IPS DF 4.7 (cell line): ENCODE results near the gene TMEM266.

Experiments used
- DNase-seq: peaks from one replicate; pipeline ENCODE4 v3.0.0-alpha.2; 2013; ENCODE audit warnings: low spot score; ENCODE audit errors: extremely low read depth

TMEM266 gene

DNA sequence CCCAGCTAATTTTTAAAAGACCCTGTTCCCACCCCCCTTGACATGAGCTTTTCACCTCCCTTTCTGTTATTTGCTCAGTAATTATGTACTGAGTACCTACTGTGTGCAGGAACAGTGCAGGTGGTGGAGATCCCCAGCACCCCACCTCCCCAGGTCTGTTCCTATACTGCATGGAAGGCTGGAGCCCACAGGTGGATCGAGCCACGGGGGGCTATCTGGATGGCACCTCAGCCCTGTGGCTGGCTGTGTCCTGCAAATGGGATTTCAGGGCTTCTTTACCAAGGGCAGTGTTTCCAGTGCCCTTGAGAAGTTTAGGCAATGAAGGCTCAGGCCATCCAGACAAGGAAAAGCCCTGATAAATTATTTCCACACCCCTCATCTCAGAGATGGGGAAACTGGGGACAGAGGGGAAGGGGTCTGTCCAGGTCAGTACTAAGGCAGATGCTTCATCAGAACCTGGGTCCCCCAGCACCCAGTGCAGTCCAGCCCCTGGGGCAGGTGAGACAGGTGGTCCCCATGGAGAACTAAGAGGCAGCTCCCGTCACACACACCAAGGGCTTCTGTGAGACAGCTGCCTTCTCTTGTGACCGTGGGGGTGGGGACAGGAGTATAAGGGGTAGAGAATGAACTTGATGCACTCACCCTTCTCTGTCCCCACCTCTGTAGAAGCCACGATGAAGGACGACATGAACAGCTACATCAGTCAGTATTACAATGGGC, 141.9 kb downstream of the TMEM266 start:
- DNase-seq: no peak

DNA sequence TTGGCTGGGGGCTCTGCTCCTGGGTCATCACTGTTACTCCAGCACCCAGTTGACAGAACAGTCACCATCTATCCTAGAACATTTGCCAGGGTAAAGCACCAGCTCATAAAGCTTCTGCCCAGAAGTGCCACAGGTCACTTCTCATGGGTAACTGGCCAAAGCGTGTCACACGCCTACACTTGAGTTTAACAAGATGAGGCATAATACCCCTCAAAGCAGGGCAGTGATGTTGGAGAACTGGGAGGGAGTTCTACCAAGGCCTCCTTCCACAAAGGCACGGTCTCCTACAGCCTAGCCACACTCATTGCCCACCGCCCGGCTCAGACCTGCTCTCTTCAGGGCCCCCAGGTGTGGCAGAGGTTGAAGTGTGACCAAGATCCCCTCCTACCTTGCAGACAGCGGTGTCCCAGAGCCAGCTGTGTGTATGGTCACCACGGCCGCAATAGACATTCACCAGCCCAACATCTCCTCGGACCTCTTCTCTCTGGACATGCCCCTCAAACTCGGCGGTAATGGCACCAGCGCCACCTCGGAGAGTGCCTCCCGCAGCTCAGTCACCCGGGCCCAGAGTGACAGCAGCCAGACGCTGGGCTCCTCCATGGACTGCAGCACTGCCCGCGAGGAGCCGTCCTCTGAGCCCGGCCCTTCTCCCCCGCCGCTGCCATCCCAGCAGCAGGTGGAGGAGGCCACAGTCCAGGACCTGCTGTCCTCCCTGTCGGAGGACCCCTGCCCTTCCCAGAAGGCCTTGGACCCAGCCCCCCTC, 143.7 kb downstream of the TMEM266 start:
- DNase-seq: no peak

- no peak for DNase-seq
Observed at GRCh38 chr15:76204109-76204845, 144.5 kb downstream of the TMEM266 start.

DNA sequence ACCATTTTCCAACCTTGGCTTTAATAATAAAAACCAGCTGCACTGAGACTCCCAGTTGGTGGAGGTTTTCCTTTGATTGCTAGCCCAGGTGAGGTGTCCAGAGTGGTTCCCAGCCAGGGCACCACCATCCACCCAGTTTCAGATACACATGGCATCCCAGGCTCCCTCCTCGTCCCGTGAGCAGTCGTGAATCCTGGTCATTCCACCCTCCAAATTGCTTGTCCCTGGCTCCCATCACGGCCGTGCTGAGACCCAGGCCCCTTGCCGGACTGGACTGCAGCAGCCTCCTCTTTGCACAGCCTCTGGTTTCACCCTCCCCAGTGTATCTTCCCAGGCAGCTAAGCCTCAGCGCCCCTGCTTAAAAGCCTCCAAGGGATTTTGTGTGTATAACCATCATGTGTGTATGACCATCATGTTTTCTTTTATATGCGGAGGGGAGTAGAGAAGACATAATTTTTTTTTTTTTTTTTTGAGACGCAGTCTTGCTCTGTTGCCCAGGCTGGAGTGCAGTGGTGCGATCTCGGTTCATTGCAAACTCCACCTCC, 145.2 kb downstream of the TMEM266 start:
- DNase-seq: no peak

GRCh38 chr15:76206325-76206976, 146.7 kb downstream of the TMEM266 start:
- DNase-seq: no peak

DNA sequence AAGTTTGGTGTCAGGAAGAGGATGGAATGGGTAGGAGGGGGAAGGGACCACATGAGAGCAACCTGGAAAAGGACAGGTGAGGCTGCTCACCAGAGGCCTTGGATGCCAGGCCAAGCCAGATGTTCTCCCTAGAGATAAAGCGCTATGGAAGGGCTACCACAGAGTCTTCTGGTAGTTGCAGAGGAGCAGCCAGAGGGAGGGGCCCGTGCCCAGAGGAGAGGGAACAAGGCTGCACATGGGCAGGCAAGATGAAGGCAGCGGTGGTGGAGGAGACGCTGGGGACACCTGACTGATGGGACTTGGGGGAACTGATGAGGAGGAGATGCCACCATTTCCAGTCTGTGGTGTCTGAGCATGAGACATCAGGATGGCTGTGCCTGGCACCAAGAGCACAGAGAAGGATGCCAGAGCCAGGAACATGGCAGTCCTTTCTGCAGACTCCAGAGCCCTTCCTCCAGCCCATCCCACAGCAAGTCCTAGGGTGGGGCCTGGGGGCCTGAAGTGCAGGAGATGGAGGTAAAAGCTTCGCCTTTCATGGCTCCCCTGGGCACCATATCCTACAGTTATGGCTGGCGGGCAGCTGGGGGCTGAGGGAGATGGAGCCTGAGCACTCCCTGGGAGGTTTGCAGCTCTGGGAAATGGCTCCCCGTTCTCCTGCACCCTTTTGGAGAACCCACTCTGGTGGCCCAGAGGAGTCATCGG, 148.4 kb downstream of the TMEM266 start:
- DNase-seq: no peak

GRCh38 chr15:76208786-76209424, 149.1 kb downstream of the TMEM266 start:
- no peak for DNase-seq

GRCh38 chr15:76209523-76209922, 149.7 kb downstream of the TMEM266 start:
- DNase-seq: no peak

DNA sequence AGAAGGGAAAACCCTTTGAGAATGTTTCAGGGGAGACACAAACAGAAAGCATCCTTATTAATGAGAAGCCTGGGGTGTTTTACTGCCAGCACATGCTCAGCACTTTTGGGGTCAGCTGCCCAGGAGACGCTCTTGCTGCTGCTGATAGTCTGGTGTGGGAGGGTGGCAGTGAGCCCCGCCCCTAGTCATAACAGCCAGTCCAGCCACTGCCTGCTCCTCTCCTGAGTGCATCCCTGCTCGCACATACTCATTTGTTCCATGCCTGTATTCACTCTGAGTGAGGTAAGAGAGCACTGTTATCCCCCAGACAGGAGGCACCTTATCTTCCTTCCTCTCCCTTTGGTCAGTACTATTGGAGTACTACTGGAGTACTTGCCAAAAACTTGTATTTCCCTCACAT, 150.2 kb downstream of the TMEM266 start:
- no peak for DNase-seq

DNA sequence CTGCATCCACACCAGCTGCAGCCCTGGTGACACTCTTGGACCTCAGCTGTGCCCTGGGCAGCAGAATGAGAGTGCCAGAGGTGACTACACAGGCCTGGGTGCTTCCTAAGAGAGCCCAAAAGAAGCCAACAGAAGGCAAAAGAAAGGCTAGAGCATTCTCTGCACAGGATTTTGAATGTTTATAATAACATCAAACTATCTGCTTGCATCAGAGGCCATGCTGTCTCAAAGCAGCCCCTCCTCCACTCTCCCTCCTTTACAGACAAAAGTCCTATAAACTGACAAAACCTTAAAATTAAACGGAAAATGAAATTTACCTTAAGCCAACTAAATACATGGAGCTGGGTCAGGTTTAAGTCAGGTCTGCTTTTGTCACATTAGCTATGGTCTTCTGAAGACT, 155.8 kb downstream of the TMEM266 start:
- DNase-seq: no peak

GRCh38 chr15:76217029-76217881, 157.5 kb downstream of the TMEM266 start:
- no peak for DNase-seq

GRCh38 chr15:76217882-76218217, 158.1 kb downstream of the TMEM266 start:
- no peak for DNase-seq

GRCh38 chr15:76221085-76221767, 161.4 kb downstream of the TMEM266 start:
- no peak for DNase-seq

- DNase-seq: no peak
Observed at GRCh38 chr15:76222159-76222558, 162.4 kb downstream of the TMEM266 start.

- no peak for DNase-seq
Observed at GRCh38 chr15:76223521-76223920, 163.7 kb downstream of the TMEM266 start.

DNA sequence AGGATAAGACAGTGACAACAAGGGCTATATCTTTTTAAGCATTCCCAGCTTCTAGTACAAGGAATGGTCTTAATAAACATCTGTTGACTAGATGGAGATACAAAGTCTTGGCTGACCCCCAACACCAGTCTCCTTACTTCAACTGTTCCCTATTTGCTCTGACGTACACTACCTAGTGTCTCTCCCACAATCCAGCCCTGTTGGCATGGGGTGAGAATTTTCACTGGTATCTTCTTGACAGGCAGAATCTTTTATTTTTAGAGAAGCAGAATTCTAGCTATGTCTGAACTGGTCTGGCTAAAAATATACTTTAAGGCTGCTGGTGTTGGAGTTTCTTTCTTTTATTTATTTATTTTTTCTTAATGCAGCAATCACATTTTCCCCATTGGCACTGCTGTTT, 169.5 kb downstream of the TMEM266 start:
- DNase-seq: no peak

DNA sequence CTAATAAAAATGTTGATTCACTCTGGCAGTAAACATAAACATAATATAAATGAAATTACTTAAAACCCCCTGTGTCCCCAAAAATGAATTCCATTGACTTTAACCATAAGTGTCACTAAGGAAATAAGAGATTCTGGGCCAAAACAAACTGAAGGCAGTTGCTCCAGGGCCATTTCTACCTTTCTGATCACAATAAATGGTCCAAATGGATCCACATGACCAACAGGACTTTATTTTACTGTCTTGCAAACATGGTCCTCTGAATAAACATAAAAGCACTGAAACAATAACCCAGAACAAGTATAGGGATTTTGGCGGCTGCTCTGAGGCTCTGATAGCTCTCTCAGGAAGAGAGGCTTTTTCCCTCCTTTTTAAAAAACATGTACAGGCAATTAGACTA, 174.1 kb downstream of the TMEM266 start:
- DNase-seq: no peak

GRCh38 chr15:76234337-76234889, 174.6 kb downstream of the TMEM266 start:
- DNase-seq: no peak
